ENCODE data around the gene DGKI.

The DGKI gene

GRCh38 chr7:137685433-137686164 lies 161.2 kb downstream of the DGKI start:
- no peak for DNase-seq (ENCODE audit: low spot score)

DNA sequence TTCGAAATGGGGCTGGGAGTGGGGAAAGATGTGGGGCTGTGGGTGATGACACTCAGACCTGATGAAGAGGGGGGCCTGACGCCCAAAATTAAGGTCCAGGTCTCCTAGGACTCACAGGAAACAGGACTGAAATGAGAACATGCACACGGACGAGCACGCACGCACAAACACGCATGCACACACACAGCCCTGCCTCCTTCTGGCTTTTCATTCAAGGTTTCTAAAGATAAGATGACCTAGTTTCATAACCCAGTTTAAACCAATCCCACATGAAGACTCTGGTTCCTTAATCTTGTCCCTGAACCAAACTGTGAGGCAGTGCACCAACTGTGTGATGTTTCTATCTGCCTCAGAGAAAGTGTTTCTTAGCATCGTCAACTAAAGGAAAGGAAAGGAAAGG lies 162.0 kb downstream of the DGKI start:
- no peak for DNase-seq (ENCODE audit: low spot score)

DNA sequence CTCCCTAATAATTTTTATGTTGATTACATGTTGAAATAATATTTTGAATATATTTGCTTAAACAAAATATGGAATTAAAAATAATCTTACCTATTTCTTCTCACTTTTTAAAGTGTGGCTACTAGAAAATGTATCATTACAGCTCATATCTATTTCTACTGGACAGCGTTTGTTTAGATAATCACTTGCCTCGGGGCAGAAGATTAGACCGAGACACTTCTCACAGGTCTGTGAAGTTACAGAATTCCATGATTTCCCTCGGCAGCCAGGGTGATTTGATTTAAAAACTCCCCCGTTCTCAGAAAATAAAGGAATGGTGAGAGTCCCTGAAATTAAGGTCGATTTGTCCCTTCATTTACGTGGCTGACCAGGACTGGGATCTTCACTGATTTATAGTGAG lies 162.5 kb downstream of the DGKI start:
- no peak for DNase-seq (ENCODE audit: low spot score)

DNA sequence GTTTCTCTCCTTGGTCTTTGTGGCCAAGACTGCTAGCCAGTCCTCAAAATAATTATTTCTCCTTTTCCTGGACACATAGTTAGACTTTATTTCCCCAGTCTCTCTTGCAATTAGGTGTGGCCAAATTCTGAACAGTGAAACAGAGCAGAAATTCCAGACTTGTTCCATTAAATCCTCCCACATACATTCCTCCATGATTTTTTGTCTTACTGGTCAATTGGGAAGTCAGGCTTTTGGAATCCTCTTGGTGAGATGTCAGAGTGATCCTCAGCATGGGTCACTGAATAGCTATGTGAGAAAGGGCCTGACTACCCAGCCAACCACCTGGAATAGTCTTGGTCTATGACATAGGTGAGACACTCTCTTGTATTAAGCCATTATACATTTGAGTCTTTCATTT lies 164.2 kb downstream of the DGKI start:
- no peak for DNase-seq (ENCODE audit: low spot score)

DNA sequence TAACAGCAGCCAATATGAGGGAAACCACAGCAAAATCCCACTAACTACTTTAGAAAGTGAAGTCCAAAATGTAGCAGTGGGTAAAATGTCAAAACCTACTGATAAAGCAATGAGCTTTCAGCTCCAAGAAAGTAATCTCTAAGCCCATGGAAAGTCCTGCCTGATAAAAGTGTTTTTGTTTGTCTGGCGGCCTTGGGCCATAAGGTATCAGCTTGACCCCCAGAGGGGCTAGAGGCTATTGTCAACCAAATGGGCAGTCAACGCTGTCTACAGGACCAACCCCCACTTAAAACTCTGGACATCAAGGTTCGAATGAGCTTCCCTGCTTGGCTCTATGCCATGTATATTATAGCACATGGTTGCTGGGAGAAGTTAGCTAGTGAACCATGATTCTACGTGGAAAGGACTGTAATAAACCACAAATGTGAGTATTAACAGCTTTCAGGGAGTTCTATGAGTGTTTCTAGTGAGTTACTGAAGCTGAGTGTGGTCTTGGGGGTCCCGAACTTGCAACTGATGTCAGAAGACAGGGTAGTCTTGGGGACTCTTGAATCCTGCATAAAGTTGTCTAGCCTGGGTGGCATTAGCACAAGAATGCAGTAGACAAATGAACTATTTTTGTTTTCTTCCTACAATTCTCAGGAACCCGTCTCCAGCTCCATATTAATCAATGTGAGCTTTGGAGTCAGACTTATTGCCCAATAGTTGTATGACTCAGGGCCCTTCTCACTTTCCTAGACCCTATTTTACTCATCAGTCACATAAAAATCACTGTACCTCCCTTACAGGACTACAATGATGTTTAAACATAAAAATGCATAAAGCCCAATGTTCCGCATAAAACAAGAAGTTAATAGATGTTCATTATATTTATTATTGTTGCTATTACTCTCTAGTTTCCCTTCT lies 164.9 kb downstream of the DGKI start:
- DNase-seq (ENCODE audit: low spot score) = no peak

DNA sequence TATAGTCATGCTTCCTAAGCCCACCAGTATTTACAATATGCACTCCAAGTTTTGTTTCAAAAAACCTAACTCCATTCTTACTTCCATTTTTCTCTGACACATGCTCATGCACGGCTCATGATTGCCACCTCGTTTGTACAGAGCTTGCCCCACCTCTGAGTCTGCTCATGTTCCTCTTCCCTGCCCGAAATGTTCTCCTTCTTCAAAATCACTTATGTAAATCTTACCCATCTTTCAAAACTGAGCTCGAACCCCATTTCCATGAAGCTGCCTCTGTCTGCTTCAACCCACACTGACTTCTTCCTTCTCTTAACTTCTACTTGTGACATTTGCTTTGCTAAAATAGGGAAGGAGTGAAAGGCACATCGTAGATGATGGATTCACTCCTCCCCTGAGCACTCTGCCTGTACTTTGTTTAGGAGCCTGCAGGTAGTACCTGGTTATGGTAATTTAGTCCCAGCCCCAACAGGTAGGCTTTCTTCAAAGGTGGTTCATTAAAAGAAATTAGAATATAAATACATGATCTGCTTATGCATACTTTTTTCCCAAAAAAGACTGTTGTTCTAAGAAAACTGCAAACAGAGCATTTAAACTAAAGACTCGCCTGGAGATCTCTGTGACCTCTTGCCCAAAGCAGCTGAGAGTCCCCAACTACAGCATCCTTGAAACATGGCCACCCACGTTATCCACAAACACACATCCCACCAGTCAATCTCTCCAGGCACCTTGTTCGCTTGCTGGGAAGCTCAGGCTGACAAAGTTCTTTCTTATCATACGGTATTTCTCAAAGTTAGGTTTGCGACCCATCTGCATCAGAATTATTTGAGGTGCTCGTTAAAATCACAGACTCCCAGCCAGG lies 172.0 kb downstream of the DGKI start:
- DNase-seq (ENCODE audit: low spot score) = no peak

DNA sequence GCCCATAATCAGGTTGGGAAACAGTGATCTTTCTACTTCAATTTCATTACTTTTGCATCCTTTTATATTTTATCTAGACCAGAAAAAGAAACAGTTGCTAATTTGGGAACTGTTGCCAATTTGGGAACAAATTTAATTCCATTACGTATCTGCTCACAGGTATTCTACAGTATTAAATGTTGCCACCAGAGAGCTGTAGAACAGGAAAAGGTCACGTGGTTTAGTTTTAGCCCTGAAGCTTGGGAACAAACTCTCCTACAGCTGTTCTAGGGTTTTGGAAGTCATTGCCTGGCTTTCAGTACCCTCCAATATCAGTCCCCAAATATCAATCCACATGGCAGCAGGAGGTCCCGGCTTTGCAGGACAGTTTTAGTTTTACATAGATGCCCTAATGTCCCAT lies 172.7 kb downstream of the DGKI start:
- no peak for DNase-seq (ENCODE audit: low spot score)

DNA sequence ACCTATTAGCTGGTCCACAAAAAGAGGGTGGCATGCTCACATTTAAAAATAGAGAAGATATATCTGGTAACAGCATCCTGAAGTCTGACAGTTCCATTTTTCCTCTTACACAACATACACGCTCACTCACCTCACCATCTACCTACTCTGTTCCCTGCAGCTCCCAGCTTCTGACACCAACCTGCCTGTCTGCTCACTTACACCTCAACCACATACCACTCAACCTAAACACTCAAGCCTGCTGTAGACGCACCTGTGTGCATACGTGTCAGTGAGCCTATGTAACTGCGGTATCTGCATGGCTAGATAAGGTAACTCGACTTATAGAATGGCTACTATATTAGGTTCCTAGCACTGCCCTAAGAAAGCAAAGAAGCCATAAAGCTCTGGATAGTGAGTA lies 174.9 kb downstream of the DGKI start:
- DNase-seq (ENCODE audit: low spot score) = no peak

DNA sequence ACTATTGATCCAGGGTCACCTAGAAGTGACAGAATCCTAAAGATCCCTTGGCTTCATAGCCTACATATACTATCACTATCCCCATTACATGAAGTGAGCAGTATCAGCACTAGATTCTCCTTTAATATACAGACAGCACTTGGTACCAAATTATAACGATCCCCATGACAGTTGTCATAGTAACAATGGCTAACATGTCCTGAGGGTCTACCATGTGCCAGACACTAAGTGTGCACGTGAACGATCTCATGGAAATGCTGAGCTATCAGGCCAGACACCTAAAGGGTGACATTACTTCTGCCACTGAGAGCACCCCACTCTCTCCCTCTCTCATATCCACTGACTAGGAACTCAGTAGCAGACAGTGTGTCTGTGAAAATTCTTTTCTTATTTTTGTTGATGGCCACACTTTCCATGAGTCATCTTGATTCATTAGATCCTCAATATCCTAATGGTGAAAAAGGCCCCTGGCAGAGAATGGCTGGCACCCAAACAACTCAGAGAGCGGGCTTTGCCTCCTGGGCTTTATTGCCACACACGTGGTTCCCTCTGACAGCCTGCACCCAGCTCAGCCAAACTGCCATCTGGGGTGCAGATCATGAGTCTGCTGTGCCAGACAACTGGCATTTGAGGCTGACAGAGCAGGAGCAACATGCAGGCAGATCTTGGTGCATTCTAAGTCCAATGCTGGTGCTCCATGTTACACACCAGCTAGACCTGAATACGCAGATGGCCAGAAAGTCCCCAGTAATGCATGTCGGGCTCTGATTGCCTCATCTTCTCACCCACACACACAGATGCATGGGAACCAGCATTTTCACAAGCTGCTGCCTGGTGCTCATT lies 176.3 kb downstream of the DGKI start:
- DNase-seq (ENCODE audit: low spot score) = no peak

DNA sequence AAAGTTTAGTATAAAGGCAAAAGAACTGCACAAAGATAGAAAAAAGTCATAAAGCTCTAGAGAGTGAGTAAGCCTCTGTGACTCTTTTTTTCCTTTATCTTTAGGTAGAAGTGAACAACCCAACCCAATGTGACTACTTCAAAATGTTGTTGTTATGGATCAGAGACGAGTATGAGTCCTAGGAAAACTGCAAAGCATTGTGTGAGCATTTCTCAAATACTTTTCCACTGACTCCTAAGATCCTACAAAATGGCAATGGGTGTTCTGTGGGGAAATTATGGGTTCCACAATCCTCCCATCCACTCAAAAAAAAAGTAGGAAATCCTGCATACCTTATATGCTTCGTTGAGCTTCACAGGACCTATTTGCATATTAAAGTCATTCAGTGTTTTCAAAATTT lies 177.1 kb downstream of the DGKI start:
- no peak for DNase-seq (ENCODE audit: low spot score)

DNA sequence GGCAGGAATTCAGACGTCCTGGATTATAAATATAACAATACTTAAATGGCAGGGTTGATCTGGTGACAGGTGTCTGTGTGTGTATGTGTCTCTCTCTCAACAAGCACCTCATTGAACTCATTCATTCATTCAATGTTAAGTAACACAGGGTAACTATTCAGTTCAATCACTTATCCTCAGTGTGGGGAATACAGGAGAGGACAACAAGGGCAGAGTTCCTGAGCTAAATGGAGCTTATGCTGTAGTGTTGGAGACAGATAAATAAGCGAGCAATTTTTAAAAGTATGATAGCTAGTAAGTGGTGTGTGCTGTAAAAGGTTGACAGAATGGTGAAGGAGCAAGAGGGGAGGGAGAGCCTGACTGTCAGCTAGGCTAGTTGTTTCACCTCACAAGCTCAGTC lies 178.4 kb downstream of the DGKI start:
- no peak for DNase-seq (ENCODE audit: low spot score)

DNA sequence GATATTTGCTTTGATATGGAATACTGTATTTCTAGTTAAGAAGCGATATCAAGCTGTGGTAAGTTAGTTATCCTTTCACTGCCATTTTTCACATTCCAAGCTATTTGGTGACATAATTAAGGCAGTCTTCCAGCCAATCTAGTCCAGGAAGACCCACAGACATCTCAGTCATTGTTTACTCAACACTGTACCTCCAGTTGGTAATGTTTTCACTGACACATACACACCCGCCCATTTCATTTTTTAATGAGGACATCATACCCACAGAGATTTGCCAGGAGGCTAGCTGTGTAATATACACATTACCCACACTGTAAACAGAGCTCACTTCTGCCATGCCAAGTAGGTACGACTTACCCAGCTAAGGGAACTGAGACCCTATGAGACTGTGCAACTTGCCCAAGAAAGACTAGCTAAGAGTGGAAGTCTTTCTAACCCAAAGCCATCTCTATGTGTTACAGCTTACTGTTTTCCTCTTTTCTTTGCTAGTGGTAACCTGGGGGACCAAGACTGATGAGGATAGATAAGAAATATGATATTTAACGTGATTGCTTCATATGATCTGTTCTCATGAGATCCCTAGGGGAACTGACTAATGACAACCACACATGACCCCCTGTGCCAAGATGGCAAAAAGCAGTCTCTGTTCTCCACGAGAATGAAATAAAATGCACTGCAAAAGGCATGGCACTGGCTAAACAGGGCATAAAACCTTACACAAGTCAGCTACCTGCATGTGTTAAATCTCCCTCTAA lies 179.0 kb downstream of the DGKI start:
- DNase-seq (ENCODE audit: low spot score) = no peak

- DNase-seq (ENCODE audit: low spot score) = no peak
Observed at GRCh38 chr7:137664846-137665245, 181.9 kb downstream of the DGKI start.

DNA sequence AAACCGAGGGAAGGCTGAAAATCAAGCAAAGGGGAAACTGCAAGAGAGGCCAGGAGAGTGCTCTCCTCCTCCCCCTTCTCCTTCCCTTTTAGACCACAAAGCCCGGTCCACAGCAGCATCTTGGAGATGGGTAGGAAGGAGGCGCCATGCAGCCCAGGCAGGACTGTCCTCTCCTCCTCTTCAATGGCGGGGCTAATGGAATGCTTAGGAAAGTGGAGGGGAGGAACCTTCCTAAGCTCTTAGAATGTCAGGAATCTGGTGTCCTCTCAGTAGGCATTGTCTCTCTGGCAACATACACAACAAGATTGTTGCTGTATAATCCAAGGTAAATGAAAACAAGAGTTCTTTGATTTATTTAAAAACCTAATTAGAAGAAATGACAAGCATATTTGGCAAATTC lies 185.1 kb downstream of the DGKI start:
- no peak for DNase-seq (ENCODE audit: low spot score)

- DNase-seq (ENCODE audit: low spot score) = no peak
Observed at GRCh38 chr7:137658190-137658900, 188.4 kb downstream of the DGKI start.

DNA sequence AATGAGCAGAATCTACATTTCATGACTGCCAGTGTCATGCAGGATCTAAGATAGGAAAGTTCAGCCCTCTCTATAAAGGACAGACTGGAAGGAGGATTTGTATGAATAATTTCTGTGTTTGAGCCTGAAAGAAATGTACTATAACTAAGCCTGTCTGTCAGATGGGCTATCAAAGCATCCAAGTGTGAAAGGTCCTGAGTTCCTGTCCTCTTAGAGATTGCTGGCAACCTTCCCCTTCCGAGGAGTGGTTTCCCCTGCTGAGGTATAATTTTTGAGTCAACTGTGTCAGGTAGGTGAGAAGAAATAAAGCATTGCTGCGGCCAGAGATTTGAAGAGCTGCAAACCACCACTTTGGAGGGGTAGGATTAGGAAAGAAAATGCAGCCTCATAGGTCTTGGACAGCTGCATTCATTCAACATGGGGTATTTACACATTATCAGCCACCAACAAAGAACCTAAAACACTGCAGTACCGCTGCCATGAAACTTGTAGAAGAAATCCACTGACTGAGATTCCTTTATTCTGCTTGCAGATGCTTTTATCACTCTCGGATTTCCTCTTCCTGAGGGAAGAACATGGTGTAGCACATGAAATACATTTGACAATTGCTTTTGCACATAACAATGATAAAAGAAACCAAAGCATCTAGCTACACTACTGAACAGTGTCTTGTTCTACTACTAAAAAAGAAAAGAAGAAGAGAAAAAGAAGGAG lies 189.1 kb downstream of the DGKI start:
- DNase-seq (ENCODE audit: low spot score) = no peak

GRCh38 chr7:137656850-137657232 lies 189.9 kb downstream of the DGKI start:
- DNase-seq (ENCODE audit: low spot score) = no peak

DNA sequence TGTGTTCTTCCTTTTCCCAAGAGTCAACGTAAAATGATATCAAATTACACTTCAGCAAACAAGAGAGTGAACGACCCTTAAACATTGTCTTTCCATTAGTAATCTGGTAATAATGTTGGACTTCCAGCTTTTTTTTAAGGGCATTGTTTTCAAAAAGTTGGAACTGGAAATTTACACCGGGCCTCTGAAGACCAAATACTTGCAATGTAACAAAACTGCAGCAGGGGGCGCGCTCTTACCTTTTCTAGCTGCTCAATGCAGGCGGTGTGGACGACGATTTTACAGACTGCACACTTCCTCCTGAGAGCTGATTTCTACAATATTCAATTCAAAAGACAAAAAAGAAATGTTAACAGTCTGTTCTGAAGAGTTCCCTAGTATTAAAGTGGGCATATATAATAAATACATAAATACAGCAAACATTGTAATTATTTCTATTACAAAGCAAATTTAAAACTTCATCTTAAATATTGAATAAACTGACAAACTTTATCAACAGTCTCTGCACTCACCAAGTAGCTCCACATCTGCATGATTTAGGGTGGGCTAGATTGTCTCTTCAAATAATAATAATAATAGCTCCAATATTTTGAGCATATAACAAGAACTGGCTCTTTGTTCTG lies 190.4 kb downstream of the DGKI start:
- peak; percentile 30 for DNase-seq (ENCODE audit: low spot score)

GRCh38 chr7:137655804-137656203 lies 191.0 kb downstream of the DGKI start:
- DNase-seq (ENCODE audit: low spot score) = no peak

Data from germinal center (tissue), 1 donor.